ENCODE results near the gene MDM2.
A peak's percentile ranks its signal among the peaks of the same experiment; 100 is the strongest.

MDM2 gene

GRCh38 chr12:68790952-68791234, 17.1 kb upstream of the MDM2 start:
- no peak for DNase-seq (ENCODE audit: low read depth)
- H3K4me3 ChIP-seq (replicated peaks; ENCODE audit: low read depth, low read length), result no peak overlapping the region
- no peak for TF ChIP-seq CTCF (IDR thresholded peaks at IDR 0.05; ENCODE audit: low read length, missing control alignments)

GRCh38 chr12:68791897-68792481, 16.0 kb upstream of the MDM2 start:
- DNase-seq (ENCODE audit: low read depth), result no peak
- no peak for TF ChIP-seq CTCF (IDR thresholded peaks at IDR 0.05; ENCODE audit: low read length, missing control alignments)
- no peak overlapping the region for H3K4me3 ChIP-seq (replicated peaks; ENCODE audit: low read depth, low read length)

- peak; percentile 44 for DNase-seq (ENCODE audit: low read depth)
- no peak for TF ChIP-seq CTCF (IDR thresholded peaks at IDR 0.05; ENCODE audit: low read length, missing control alignments)
- no peak overlapping the region for H3K4me3 ChIP-seq (replicated peaks; ENCODE audit: low read depth, low read length)
These were observed 15.0 kb upstream of the MDM2 start for GRCh38 chr12:68792952-68793351.

- no peak for TF ChIP-seq CTCF (IDR thresholded peaks at IDR 0.05; ENCODE audit: low read length, missing control alignments)
- H3K4me3 ChIP-seq (replicated peaks; ENCODE audit: low read depth, low read length), result no peak overlapping the region
- no peak for DNase-seq (ENCODE audit: low read depth)
These were observed 14.5 kb upstream of the MDM2 start for GRCh38 chr12:68793436-68793835.

GRCh38 chr12:68793975-68794652, 13.9 kb upstream of the MDM2 start:
- DNase-seq (ENCODE audit: low read depth), result no peak
- H3K4me3 ChIP-seq (replicated peaks; ENCODE audit: low read depth, low read length), result no peak overlapping the region
- no peak for TF ChIP-seq CTCF (IDR thresholded peaks at IDR 0.05; ENCODE audit: low read length, missing control alignments)

- no peak overlapping the region for H3K4me3 ChIP-seq (replicated peaks; ENCODE audit: low read depth, low read length)
- peak; percentile 42 for DNase-seq (ENCODE audit: low read depth)
- no peak for TF ChIP-seq CTCF (IDR thresholded peaks at IDR 0.05; ENCODE audit: low read length, missing control alignments)
These were observed 13.2 kb upstream of the MDM2 start for GRCh38 chr12:68794653-68795251.

- no peak overlapping the region for H3K4me3 ChIP-seq (replicated peaks; ENCODE audit: low read depth, low read length)
- no peak for TF ChIP-seq CTCF (IDR thresholded peaks at IDR 0.05; ENCODE audit: low read length, missing control alignments)
- DNase-seq (ENCODE audit: low read depth), result no peak
These were observed 11.6 kb upstream of the MDM2 start for GRCh38 chr12:68796399-68796798.

Data from fibroblast of pulmonary artery (primary cell).